ENCODE results near the gene RNU2-63P.
"Not testable (repeated sequence)": the region's sequence is repeated elsewhere in the genome, so short reads cannot be mapped to it uniquely, and the experiment has no call there.

- not testable (repeated sequence) for TF ChIP-seq POLR2AphosphoS5 (IDR thresholded peaks at IDR 0.05); POLR2A (IDR thresholded peaks at IDR 0.05); CTCF (IDR thresholded peaks at IDR 0.05); EP300 (IDR thresholded peaks at IDR 0.05; ENCODE audit: low read depth)
These were observed 23.8 kb downstream of the RNU2-63P start for GRCh38 chr2:87992569-87992968.

All from transverse colon (tissue), 4 donors.